Measurements from ENCODE around the gene TOGARAM2.

DNA sequence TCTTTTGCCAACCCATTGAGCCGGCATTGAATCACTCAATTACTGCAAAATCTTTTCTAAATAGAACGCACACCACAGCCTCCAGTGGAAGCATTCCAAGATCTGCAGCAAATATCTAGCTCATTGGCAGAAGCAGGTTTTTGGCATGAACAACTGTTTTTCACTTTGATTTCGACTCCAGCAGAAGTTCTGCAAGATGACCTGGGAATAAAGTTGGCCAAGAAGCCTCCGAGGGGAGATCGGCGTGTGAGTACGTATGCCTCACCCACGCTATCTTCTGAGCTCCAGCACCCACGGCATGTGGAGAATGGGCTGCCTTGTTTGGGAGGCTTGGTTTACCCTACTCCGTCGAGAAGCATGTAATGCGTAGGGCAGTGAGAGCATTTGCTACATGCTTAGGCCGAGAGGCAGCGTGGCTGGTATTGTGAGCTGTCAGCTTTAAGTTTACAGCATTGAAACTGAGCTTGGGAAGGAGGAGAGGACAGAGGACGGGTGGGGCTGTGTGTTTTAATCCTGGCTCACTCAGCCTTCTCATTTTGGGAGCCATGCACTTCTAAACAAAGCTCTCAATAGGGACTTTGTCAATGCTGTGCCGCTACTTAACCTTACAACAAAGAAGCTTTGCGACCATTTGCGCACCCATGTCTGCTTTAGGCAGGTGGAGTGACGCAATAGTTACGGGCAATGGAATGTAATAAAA, 82.7 kb downstream of the TOGARAM2 start:
- TF ChIP-seq POLR2AphosphoS5 (IDR thresholded peaks at IDR 0.05; ENCODE audit: borderline replicate concordance, low read depth, low read length) (no peak), EZH2 (IDR thresholded peaks at IDR 0.05) (no peak), FOXP2 (optimal IDR thresholded peaks at IDR 0.05; ENCODE audit: control extremely low read depth, extremely low read length, insufficient read depth) (no peak)

Measured in SK-N-MC (cell line).